ENCODE measurements around the gene ARGLU1.

DNA sequence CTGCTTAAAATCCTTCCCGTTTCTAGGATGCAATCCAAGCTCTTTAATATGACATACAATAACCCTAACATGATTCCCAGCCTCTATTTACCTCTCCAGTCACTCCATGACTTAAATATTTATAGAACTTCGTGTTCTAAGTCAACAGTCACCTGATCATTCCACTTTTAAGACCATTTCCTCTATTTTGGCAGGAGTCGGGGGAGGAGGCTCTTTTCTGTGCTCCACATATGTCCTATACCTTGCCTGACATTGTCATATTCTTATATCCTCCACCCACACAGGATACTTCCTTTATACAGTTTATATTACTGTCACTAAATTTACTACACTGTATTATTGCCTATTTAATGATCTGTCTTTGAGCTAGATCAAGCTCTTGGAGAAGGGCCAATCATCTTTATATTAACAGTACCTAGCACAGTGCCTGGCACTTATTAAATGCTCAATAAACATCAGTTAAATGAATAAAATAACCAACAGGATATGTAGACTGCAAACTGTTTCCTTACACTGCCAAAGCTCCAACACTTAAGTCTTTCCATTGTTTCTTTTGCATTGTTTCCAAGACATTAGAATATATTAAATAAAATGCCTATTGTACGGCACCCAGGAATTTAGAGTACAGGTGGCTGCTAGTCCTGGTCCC is 2.7 kb downstream of the ARGLU1 start:
- TF ChIP-seq, protein P1, sequence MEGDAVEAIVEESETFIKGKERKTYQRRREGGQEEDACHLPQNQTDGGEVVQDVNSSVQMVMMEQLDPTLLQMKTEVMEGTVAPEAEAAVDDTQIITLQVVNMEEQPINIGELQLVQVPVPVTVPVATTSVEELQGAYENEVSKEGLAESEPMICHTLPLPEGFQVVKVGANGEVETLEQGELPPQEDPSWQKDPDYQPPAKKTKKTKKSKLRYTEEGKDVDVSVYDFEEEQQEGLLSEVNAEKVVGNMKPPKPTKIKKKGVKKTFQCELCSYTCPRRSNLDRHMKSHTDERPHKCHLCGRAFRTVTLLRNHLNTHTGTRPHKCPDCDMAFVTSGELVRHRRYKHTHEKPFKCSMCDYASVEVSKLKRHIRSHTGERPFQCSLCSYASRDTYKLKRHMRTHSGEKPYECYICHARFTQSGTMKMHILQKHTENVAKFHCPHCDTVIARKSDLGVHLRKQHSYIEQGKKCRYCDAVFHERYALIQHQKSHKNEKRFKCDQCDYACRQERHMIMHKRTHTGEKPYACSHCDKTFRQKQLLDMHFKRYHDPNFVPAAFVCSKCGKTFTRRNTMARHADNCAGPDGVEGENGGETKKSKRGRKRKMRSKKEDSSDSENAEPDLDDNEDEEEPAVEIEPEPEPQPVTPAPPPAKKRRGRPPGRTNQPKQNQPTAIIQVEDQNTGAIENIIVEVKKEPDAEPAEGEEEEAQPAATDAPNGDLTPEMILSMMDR (optimal IDR thresholded peaks at IDR 0.05 in 1 of 3, IDR thresholded peaks at IDR 0.05 in 1 of 3, conservative IDR thresholded peaks at IDR 0.05 in 1 of 3; ENCODE audit: extremely low read depth in 1 of 3, insufficient read depth in 2 of 3, low read length in 3 of 3), result no peak
- no peak for TF ChIP-seq EZH2 (IDR thresholded peaks at IDR 0.05; ENCODE audit: low read length)
